LNCaP clone FGC (cell line): ENCODE results near the gene TBC1D3B.
"Not testable (repeated sequence)": the region's sequence is repeated elsewhere in the genome, so short reads cannot be mapped to it uniquely, and the experiment has no call there.

ENCODE experiments used
- DNase-seq: peaks from one replicate; pipeline ENCODE4 v3.0.0-alpha.2; 2011; ENCODE audit warnings: low read depth
- H3K4me3 ChIP-seq: 2 replicates; pipeline ENCODE4 v1.5.1; 2011; ENCODE audit warnings: mild to moderate bottlenecking, low read depth, low read length, control low read depth
- CTCF ChIP-seq: IDR thresholded peaks from 2 replicates; pipeline ENCODE4 v1.5.1; 2012; ENCODE audit warnings: mild to moderate bottlenecking; ENCODE audit not compliant: control insufficient read depth, insufficient read depth; ENCODE audit errors: extremely low read depth

Gene TBC1D3B

GRCh38 chr17:36176536-36176935, at the start of gene TBC1D3B:
TSS of gene TBC1D3B (minus strand) at chr17:36176636. CDS start at chr17:36175050, 1,586 bp downstream.
- H3K4me3 ChIP-seq, DNase-seq: not testable (repeated sequence)

GRCh38 chr17:36222967-36223366, 46.5 kb upstream of the TBC1D3B start:
- not testable (repeated sequence) for DNase-seq, H3K4me3 ChIP-seq

GRCh38 chr17:36221581-36222100, 45.2 kb upstream of the TBC1D3B start:
- DNase-seq, H3K4me3 ChIP-seq: not testable (repeated sequence)

GRCh38 chr17:36220737-36221580, 44.5 kb upstream of the TBC1D3B start:
- H3K4me3 ChIP-seq, DNase-seq: not testable (repeated sequence)

GRCh38 chr17:36219556-36219955, 43.1 kb upstream of the TBC1D3B start:
- not testable (repeated sequence) for H3K4me3 ChIP-seq, DNase-seq

- DNase-seq, H3K4me3 ChIP-seq: not testable (repeated sequence)
These were observed 39.2 kb upstream of the TBC1D3B start for GRCh38 chr17:36215406-36216308.

GRCh38 chr17:36214918-36215317, 38.5 kb upstream of the TBC1D3B start:
- TF ChIP-seq CTCF, result no peak
- DNase-seq, result no peak

GRCh38 chr17:36213695-36214094, 37.3 kb upstream of the TBC1D3B start:
- TF ChIP-seq CTCF, result no peak
- no peak for DNase-seq
- H3K4me3 ChIP-seq, result no peak overlapping the region

More at GRCh38 chr17:36214918-36215317, 38.5 kb upstream of the TBC1D3B start:
- no peak overlapping the region for H3K4me3 ChIP-seq

- no peak overlapping the region for H3K4me3 ChIP-seq
- no peak for DNase-seq
- no peak for TF ChIP-seq CTCF
These were observed 36.5 kb upstream of the TBC1D3B start for GRCh38 chr17:36212966-36213365.

GRCh38 chr17:36212272-36212605, 35.8 kb upstream of the TBC1D3B start:
- DNase-seq, result no peak
- no peak overlapping the region for H3K4me3 ChIP-seq
- TF ChIP-seq CTCF, result no peak

GRCh38 chr17:36211484-36212271, 35.2 kb upstream of the TBC1D3B start:
- not testable (repeated sequence) for H3K4me3 ChIP-seq, DNase-seq

GRCh38 chr17:36210439-36211211, 34.2 kb upstream of the TBC1D3B start, which contains the start of gene CCL4L2:
TSS of gene CCL4L2 (plus strand) at chr17:36211063.
- not testable (repeated sequence) for DNase-seq, H3K4me3 ChIP-seq
